Mammary epithelial cell (primary cell): ENCODE measurements around the gene ARHGAP30.

Source experiments
- EZH2 ChIP-seq: IDR thresholded peaks from 2 replicates; pipeline ENCODE4 v1.6.1; 2012; ENCODE audit warnings: low read length, inconsistent platforms, borderline replicate concordance
- TF ChIP-seq, protein P1 (sequence below), 2 donors: IDR thresholded peaks in 1 of 2; conservative IDR thresholded peaks in 1 of 2; 2 replicates each; pipeline ENCODE4 v1.5.1; 2011 to 2012; ENCODE audit warnings: inconsistent platforms in 2 of 2, low read length in 2 of 2, mild to moderate bottlenecking in 2 of 2, control low read depth in 1 of 2, low read depth in 1 of 2; ENCODE audit not compliant: insufficient read depth in 1 of 2; ENCODE audit errors: extremely low read depth in 1 of 2

DNA sequence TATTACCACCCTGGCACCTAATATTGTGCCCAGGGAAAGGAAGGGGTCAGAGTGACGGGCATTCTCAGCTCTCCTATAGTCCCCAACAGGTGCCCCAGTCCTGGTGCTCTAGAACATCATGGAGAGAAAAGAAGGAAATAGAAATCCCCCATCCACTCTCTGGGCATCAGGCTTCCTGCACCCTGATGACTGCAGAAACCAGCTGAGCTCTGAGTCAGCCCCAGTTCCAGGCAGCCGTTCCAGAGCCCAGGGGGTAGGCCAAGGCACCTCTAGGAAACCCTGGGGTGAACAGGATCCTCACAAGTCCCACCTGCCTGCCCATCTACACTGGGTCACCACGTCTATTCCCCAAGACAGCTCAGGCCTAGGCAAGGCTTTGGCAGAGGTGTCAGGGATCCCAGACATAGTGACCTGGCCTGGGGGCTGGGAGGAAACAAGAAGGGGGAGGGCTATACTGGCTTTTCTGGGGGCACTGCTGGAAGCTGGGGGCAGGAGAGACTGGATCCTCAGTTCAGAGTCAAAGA lies 19.0 kb upstream of the ARHGAP30 start:
- no peak for TF ChIP-seq EZH2
- TF ChIP-seq, protein P1, sequence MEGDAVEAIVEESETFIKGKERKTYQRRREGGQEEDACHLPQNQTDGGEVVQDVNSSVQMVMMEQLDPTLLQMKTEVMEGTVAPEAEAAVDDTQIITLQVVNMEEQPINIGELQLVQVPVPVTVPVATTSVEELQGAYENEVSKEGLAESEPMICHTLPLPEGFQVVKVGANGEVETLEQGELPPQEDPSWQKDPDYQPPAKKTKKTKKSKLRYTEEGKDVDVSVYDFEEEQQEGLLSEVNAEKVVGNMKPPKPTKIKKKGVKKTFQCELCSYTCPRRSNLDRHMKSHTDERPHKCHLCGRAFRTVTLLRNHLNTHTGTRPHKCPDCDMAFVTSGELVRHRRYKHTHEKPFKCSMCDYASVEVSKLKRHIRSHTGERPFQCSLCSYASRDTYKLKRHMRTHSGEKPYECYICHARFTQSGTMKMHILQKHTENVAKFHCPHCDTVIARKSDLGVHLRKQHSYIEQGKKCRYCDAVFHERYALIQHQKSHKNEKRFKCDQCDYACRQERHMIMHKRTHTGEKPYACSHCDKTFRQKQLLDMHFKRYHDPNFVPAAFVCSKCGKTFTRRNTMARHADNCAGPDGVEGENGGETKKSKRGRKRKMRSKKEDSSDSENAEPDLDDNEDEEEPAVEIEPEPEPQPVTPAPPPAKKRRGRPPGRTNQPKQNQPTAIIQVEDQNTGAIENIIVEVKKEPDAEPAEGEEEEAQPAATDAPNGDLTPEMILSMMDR (conservative IDR thresholded peaks at IDR 0.05 in 1 of 2, IDR thresholded peaks at IDR 0.05 in 1 of 2; ENCODE audit: extremely low read depth in 1 of 2, insufficient read depth in 1 of 2, low read depth in 1 of 2, low read length in 2 of 2) = no peak
